Duodenal mucosa (tissue), 2 donors: Measurements from ENCODE around the gene PKMYT1.

Source experiments
- H3K27ac ChIP-seq: one replicate; pipeline ENCODE4 v1.7.0; 2013; ENCODE audit warnings: low read depth, low read length
- H3K27me3 ChIP-seq, 2 donors: one replicate each; pipeline ENCODE4 v1.7.0; 2013; ENCODE audit warnings: low read length in 2 of 2, control low read depth in 1 of 2; ENCODE audit not compliant: insufficient read depth in 2 of 2, control insufficient read depth in 1 of 2
- H3K36me3 ChIP-seq, 2 donors: one replicate each; pipeline ENCODE4 v1.7.0; 2013; ENCODE audit warnings: low read length in 2 of 2, control low read depth in 1 of 2; ENCODE audit not compliant: insufficient read depth in 2 of 2, control insufficient read depth in 1 of 2
- H3K4me1 ChIP-seq, 2 donors: one replicate each; pipeline ENCODE4 v1.7.0; 2013; ENCODE audit warnings: low read length in 2 of 2, control low read depth in 1 of 2; ENCODE audit not compliant: insufficient read depth in 2 of 2, control insufficient read depth in 1 of 2
- H3K4me3 ChIP-seq, 2 donors: one replicate each; pipeline ENCODE4 v1.7.0; 2013; ENCODE audit warnings: low read length in 2 of 2, low read depth in 1 of 2
- H3K9ac ChIP-seq, 2 donors: one replicate each; pipeline ENCODE4 v1.7.0; 2013; ENCODE audit warnings: low read length in 2 of 2, low read depth in 1 of 2
- H3K9me3 ChIP-seq, 2 donors: one replicate each; pipeline ENCODE4 v1.7.0; 2013; ENCODE audit warnings: low read length in 2 of 2, control low read depth in 1 of 2; ENCODE audit not compliant: control insufficient read depth in 1 of 2

The PKMYT1 gene

DNA sequence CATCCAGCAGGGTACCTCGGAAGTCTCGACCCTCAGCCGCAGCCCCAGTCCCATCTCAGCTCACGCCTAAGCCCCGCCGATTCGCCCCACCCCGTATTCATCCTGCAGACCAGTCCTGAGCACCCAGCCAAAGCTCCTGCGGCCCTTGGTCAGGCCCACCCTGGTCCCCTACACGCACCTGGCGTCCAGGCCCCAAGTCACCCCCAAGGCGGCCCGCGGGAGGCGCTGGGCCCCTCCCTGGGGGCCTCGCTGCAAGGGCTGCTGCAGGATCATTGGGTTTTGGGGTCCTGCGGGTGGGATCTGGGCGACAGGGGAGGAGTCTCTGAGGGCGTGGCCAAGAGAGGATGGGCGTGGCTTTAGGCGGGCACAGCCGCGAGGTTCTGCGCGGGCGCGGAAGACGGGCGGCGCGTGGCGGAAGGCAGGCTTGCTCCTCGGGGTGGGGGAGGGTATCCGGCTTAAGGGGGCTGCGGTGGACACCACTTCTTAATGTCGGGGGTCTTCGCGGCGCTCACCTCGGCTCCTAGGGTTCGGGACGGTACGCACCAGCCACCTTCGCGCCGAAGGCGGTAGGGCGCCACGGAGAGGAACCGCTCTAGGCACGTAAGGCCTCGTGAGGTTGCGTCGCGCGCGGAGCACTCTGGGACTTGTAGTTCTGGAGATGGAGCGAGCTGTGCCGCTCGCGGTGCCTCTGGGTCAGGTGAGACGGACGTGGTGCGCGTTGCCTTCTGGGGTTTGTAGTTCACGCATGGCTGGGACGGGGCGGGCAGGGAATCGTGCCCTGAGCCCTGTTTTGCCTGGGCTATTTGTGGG, 43.6 kb upstream of the PKMYT1 start, which contains the start of the genes HCFC1R1 and THOC6:
HCFC1R1 (minus strand) TSS at position 274 of the 810 bp plus-strand sequence; CDS start at position 273, 1 bp downstream.
THOC6 (plus strand) TSS at position 367 of the 810 bp plus-strand sequence; CDS start at position 659, 292 bp downstream.
- Histone ChIP-seq H3K9me3 (no peaks in the 10 kb centered on the region), H3K4me1 (peaks cover 33 to 37% of the 10 kb centered on the region in 2 donors), H3K36me3 (peaks cover 13 to 20% of the 10 kb centered on the region in 2 donors), H3K27ac (peak within 1 kb of the TSS; percentile 95), H3K4me3 (peak within 1 kb of the TSS; percentile 73 to 80), H3K27me3 (peaks cover 0 to 3% of the 10 kb centered on the region in 2 donors), H3K9ac (peak within 1 kb of the TSS; percentile 76 to 80)

DNA sequence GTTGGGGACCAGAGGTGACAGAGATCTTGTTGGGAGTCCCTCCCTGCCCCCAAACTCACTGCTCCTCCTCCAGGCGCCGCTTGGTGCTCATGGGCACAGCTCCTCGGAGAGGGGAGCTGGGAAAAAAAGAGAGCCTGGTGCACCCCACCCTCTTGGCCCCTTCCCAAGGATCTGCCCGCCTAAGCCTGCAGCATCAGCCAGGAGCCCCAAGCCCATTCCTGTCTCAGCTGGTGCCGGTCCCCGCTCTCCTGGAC, 43.1 kb upstream of the PKMYT1 start:
- Histone ChIP-seq H3K36me3 (peaks cover 13 to 20% of the 10 kb centered on the region in 2 donors), H3K9me3 (no peaks in the 10 kb centered on the region), H3K4me1 (peaks cover 29 to 37% of the 10 kb centered on the region in 2 donors), H3K27ac (peak overlapping the region; percentile 95), H3K4me3 (peak overlapping the region; percentile 73 to 80), H3K9ac (peak overlapping the region; percentile 76 to 80), H3K27me3 (no peaks in the 10 kb centered on the region)

GRCh38 chr16:3022684-3023414, 42.6 kb upstream of the PKMYT1 start:
- H3K36me3 ChIP-seq: peaks cover 13 to 20% of the 10 kb centered on the region in 2 donors
- H3K4me3 ChIP-seq: peak overlapping the region; percentile 73 to 80
- H3K4me1 ChIP-seq: peaks cover 30 to 36% of the 10 kb centered on the region in 2 donors
- H3K9me3 ChIP-seq: no peaks in the 10 kb centered on the region
- no peaks in the 10 kb centered on the region for H3K27me3 ChIP-seq
- peak overlapping the region; percentile 95 for H3K27ac ChIP-seq
- peak overlapping the region; percentile 76 to 80 for H3K9ac ChIP-seq

GRCh38 chr16:3022208-3022683, 42.0 kb upstream of the PKMYT1 start:
- peaks cover 11 to 18% of the 10 kb centered on the region in 2 donors for H3K36me3 ChIP-seq
- no peaks in the 10 kb centered on the region for H3K9me3 ChIP-seq
- H3K27me3 ChIP-seq: no peaks in the 10 kb centered on the region
- peaks cover 27 to 33% of the 10 kb centered on the region in 2 donors for H3K4me1 ChIP-seq
- peak overlapping the region; percentile 63 to 96 for H3K9ac ChIP-seq
- peak overlapping the region; percentile 80 to 91 for H3K4me3 ChIP-seq
- peak overlapping the region; percentile 95 for H3K27ac ChIP-seq

- peaks cover 5 to 12% of the 10 kb centered on the region in 2 donors for H3K36me3 ChIP-seq
- H3K27ac ChIP-seq: peak overlapping the region; percentile 95
- peak overlapping the region; percentile 80 to 91 for H3K4me3 ChIP-seq
- no peaks in the 10 kb centered on the region for H3K9me3 ChIP-seq
- peaks cover 27 to 33% of the 10 kb centered on the region in 2 donors for H3K4me1 ChIP-seq
- H3K27me3 ChIP-seq: no peaks in the 10 kb centered on the region
- H3K9ac ChIP-seq: peak overlapping the region; percentile 63 to 96
Observed at GRCh38 chr16:3021449-3022207, 41.4 kb upstream of the PKMYT1 start.

GRCh38 chr16:3020604-3021448, 40.6 kb upstream of the PKMYT1 start:
- Histone ChIP-seq H3K4me1 (peaks cover 27 to 33% of the 10 kb centered on the region in 2 donors), H3K9ac (peak overlapping the region; percentile 89 to 96), H3K4me3 (peak overlapping the region; percentile 80 to 91), H3K9me3 (no peaks in the 10 kb centered on the region), H3K27me3 (no peaks in the 10 kb centered on the region), H3K36me3 (peaks cover 0 to 4% of the 10 kb centered on the region in 2 donors), H3K27ac (peak overlapping the region; percentile 95)

- Histone ChIP-seq H3K9ac (peak within 1 kb of the TSS; percentile 89 to 96), H3K9me3 (no peaks in the 10 kb centered on the region), H3K4me3 (peak within 1 kb of the TSS; percentile 80 to 91), H3K27me3 (no peaks in the 10 kb centered on the region), H3K27ac (peak within 1 kb of the TSS; percentile 95), H3K4me1 (peaks cover 27 to 33% of the 10 kb centered on the region in 2 donors), H3K36me3 (no peaks in the 10 kb centered on the region)
Observed at GRCh38 chr16:3020247-3020603, 40.0 kb upstream of the PKMYT1 start, which contains the start of gene TNFRSF12A. TSS of gene TNFRSF12A (plus strand) at chr16:3020368. CDS start at chr16:3020398, 30 bp downstream.

DNA sequence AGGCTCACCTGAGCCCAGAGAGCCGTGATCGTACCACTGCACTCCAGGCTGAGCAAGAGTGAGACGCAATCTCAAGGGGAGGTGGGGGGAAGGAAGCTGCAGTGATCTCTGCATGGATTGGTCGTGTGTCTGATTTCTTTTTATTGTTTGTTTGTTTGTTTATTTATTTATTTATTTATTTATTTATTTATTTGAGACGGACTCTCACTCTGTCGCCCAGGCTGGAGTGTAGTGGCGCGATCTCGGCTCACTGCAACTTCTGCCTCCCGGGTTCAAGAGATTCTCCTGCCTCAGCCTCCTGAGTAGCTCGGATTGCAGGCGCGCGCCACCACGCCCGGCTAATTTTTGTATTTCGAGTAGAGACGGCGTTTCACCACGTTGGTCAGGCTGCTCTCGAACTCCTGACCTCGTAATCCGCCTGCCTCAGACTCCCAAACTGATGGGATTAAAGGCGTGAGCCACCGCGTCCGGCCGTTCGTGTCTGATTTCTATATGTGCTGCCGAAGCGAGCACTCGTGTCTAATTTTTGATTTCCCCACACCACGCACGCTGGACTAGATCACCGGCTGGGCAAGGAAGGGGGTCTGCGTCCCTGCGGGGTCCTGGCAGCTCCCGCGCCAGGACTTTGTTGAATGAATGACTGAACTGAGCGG, 39.5 kb upstream of the PKMYT1 start:
- Histone ChIP-seq H3K9me3 (no peaks in the 10 kb centered on the region), H3K36me3 (no peaks in the 10 kb centered on the region), H3K9ac (peak overlapping the region in 1 of 2 donors; percentile 43), H3K27me3 (no peaks in the 10 kb centered on the region), H3K27ac (no peak overlapping the region), H3K4me1 (peaks cover 27 to 33% of the 10 kb centered on the region in 2 donors), H3K4me3 (peak overlapping the region; percentile 77 to 91)
